GM18499 (cell line): Measurements from ENCODE around the gene LSM7.

Source experiments
- ATAC-seq: cut with Tn5 transposase; IDR thresholded peaks from one replicate; pipeline ENCODE4 v1.9.1; 2021; ENCODE audit warnings: moderate number of reproducible peaks; ENCODE audit not compliant: insufficient read depth, unreplicated experiment

Gene LSM7

DNA sequence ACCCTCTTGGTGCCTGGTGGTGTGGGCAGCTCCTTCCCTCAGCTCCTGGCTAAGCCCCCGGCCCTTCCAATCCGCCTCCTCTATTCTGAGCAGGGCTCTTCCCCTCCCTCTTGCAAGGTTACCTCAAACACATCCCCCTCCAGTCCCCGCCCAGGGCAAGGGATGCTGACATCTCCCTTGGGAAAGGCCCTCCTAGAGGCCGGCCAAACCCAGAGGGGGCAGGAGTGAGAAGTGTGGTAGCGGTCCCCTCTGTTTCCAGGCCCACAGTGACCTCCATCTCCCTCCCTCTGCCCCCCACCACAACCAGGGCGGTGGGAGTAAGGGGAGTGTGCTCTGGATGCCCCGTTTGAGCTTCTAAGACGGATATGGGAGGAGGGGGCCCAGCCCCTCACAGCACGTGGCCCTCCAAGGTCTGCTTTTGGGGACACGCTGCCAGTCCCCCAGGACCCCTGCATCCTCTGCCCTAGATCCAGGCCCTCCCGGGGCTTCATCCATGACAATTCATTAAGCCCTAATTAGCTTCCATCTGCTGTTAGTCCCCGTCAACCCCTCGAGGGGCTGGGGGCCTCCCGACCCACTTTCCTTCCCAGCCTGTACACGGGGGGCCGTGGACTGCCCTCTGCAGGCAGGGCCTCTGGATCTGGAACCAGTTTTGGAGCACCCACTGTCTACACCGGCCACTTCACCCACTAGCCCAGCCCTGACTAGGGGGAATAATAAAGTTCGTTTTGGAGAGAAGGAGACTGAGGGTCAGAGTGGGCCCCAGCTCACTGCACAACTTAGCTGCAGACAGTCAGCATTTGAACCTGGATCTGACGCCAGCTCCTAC lies 22.7 kb downstream of the LSM7 start:
- no peak for ATAC-seq

- no peak for ATAC-seq
These were observed 25.1 kb downstream of the LSM7 start for GRCh38 chr19:2303211-2303798.

GRCh38 chr19:2302319-2303210 lies 25.8 kb downstream of the LSM7 start:
- no peak for ATAC-seq

GRCh38 chr19:2300533-2300932 lies 27.9 kb downstream of the LSM7 start:
- no peak for ATAC-seq

DNA sequence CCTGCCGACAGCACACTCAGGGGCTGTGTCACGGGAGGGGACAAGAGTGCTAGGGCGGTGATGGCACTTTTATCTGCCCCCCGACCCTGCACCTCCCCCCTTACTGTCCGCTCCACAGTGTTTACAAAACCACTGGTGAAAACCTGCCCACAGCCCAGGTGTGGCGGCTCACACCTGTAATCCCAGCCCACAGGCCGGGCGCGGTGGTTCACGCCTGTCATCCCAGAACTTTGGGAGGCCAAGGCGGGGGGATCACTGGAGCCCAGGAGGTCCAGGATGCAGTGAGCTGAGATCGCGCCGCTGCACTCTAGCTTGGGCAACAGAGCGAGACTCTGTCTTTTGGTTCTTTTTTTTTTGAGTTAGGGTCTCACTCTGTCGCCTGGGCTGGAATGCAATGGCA lies 32.2 kb downstream of the LSM7 start:
- ATAC-seq = no peak

- no peak for ATAC-seq
These were observed 33.6 kb downstream of the LSM7 start for GRCh38 chr19:2294687-2295335.

DNA sequence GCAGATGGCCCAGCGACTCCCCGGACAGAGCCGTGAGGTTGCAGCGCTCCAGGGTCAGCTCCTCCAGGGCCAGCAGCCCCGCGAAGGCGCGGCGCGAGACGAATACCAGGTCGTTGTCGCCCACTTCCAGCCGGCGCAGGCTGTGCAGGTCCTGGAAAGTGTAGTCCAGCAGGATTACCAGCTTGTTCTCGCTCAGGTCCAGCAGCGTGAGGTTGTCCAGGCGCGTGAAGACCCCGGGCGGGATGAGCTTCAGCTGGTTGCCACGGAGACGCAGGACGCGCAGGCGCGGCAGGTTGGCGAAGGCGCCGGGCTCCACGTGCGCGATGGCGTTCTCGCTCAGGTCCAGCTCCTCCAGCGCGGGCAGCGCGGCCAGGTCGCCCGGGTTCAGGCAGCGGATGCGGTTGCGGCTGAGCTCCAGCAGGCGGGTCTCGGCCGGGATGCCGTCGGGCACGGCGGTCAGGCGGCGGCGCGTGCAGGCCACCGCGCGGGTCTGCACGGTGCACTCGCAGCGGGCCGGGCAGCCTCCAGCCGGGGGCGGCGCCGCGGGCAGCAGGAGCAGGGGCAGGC lies 37.1 kb downstream of the LSM7 start:
- no peak for ATAC-seq

GRCh38 chr19:2290441-2291184 lies 37.8 kb downstream of the LSM7 start:
- no peak for ATAC-seq

GRCh38 chr19:2289714-2290435 lies 38.5 kb downstream of the LSM7 start:
- no peak for ATAC-seq

DNA sequence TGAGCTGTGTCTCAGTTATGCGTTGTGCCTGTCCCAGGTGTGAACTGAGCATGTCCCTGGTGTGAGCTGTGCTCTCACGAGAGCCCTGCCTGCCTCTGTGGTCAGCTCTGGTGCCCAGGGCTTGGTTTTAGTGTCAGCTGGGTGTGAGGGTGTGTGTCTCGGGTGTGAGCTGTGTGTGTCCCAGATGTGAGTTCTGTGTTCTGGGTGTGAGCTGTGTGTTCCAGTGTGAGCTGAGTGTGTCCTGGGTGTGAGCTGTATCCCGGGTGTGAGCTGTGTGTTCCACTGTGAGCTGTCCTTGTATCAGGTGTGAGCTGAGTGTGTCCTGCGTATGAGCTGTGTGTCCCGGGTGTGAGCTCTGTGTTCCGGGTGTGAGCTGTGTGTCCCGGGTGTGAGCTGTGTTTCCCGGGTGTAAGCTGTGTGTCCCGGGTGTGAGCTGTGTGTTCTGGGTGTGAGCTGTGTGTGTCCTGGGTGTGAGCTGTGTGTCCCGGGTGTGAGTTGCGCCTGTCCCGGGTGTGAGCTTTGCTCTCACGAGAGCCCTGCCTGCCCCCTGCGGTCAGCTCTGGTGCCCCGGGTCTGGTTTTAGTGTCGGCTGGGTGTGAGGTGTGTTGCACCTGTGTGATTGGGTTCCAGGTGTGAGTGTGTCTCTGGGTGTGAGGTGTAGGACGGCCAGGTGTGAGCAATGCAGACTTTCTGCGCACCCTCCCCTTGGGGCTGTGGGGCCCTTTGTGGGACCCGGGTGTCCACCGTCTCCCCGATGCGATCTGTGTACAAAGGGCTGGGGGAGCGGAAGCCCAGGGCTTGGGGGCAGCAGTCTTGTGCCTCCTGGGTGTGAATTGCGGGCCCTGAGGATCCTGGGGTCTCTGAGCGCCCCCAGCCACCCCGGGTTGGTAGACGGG lies 39.3 kb downstream of the LSM7 start:
- no peak for ATAC-seq

GRCh38 chr19:2288338-2288817 lies 40.0 kb downstream of the LSM7 start:
- no peak for ATAC-seq

- no peak for ATAC-seq
These were observed 40.6 kb downstream of the LSM7 start for GRCh38 chr19:2287585-2288337.

GRCh38 chr19:2286402-2287140 lies 41.8 kb downstream of the LSM7 start:
- ATAC-seq = no peak

DNA sequence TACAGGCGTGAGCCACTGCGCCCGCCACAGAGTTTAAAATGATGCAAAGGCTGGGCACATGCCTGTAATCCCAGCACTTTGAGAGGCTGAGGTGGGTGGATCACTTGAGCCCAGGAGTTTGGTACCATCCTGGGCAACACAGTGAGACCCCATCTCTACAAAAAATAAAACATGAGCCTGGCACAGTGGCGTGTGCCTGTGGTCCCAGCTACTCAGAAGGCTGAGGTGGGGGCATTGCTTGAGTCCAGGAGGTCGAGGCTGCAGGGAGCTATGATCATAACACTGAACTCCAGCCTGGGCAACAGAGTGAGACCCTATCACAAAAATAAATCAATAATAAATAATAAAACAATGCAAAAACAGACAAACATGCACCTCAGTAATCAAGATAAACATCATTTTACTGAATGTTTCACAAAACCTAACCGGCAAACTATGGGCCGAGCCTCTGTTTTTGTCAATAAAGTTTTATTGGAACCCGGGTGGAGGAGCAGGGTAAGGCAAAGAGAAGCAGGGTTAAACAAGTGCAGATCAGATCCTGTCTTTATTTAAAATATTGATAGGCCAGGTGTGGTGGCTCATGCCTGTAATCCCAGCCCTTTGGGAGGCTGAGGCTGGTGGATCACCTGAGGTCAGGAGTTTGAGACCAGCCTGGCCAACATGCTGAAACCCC lies 44.4 kb downstream of the LSM7 start:
- no peak for ATAC-seq

DNA sequence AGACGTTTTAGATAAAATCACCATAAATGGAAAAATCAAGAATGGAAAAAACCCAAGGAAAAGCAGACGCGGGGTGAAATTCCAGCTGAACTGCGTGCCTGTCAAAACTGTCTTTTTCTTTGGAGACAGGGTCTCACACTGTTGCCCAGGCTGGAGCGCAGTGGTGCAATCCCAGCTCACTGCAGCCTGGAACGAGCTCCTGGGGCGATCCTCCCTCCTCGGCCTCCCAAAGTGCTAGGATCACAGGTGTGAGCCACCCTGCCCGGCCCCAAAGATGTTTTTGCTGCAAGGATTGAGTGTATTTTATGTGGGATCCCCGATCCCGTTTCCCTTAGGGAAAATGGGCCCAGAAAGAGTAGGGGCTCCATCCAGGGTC lies 45.5 kb downstream of the LSM7 start:
- ATAC-seq = no peak
